Mammary epithelial cell (primary cell): ENCODE results near the gene ZBTB7A.

Source experiments
- EZH2 ChIP-seq: IDR thresholded peaks from 2 replicates; pipeline ENCODE4 v1.6.1; 2012; ENCODE audit warnings: low read length, inconsistent platforms, borderline replicate concordance
- TF ChIP-seq, protein P1 (sequence below), 2 donors: IDR thresholded peaks in 1 of 2; conservative IDR thresholded peaks in 1 of 2; 2 replicates each; pipeline ENCODE4 v1.5.1; 2011 to 2012; ENCODE audit warnings: inconsistent platforms in 2 of 2, low read length in 2 of 2, mild to moderate bottlenecking in 2 of 2, control low read depth in 1 of 2, low read depth in 1 of 2; ENCODE audit not compliant: insufficient read depth in 1 of 2; ENCODE audit errors: extremely low read depth in 1 of 2

- TF ChIP-seq, protein P1, sequence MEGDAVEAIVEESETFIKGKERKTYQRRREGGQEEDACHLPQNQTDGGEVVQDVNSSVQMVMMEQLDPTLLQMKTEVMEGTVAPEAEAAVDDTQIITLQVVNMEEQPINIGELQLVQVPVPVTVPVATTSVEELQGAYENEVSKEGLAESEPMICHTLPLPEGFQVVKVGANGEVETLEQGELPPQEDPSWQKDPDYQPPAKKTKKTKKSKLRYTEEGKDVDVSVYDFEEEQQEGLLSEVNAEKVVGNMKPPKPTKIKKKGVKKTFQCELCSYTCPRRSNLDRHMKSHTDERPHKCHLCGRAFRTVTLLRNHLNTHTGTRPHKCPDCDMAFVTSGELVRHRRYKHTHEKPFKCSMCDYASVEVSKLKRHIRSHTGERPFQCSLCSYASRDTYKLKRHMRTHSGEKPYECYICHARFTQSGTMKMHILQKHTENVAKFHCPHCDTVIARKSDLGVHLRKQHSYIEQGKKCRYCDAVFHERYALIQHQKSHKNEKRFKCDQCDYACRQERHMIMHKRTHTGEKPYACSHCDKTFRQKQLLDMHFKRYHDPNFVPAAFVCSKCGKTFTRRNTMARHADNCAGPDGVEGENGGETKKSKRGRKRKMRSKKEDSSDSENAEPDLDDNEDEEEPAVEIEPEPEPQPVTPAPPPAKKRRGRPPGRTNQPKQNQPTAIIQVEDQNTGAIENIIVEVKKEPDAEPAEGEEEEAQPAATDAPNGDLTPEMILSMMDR (conservative IDR thresholded peaks at IDR 0.05 in 1 of 2, IDR thresholded peaks at IDR 0.05 in 1 of 2; ENCODE audit: extremely low read depth in 1 of 2, insufficient read depth in 1 of 2, low read depth in 1 of 2, low read length in 2 of 2), result no peak
- TF ChIP-seq EZH2, result no peak
Measured at GRCh38 chr19:4080473-4080872, 13.8 kb upstream of the ZBTB7A start.
